Measurements from ENCODE around the gene TNFSF12. TPM values are rescaled to one million over a fixed set of nuclear protein-coding genes. Genes with fewer than 3 reads are reported as not detected.

TNFSF12 gene
- polyA plus RNA-seq, 2 of the 4 experiments (the other 2 are of a cell fraction): 9.9 to 11.9 TPM

GRCh38 chr17:7553356-7553755 lies 4.5 kb downstream of the TNFSF12 start (continued):
- no peak for TF ChIP-seq RFX5 (IDR thresholded peaks at IDR 0.05)

DNA sequence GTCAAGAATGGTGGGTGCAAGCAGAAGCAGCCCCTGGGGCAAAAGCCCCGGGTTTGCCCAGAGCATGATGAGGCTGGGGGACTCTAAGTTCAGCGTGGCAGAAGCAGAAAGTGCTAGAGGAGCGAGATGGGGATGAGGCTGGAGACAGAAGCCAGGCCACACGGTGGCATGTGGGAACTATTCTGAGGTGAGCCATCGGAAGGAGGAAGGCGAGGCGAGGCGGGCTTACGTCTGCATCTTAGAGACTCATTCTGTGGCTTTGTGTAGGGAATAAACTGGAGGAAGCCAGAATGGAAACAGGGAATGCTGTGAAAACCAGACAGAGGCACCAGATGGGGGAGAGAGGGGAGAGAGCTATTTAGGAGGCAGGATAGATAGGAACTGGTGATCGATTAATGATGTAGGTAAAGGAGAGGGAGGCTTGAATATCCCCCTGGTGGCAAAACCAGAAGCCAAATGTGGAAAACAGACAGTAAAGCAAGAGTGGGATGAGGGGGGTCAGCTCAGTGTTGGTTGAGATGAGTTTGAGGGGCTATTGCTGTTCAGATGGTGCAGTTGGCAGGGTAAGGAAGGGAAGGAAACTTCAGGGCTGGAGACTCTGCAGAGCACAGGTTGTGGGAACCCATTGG lies 6.6 kb downstream of the TNFSF12 start:
- H3K4me1 ChIP-seq: peaks cover 33% of the 10 kb centered on the region
- TF ChIP-seq HOXA7 (CRISPR knock-in tag; IDR thresholded peaks at IDR 0.05): no peak
- TF ChIP-seq ELK1 (IDR thresholded peaks at IDR 0.05; ENCODE audit: low read depth, low read length): no peak
- TF ChIP-seq HDAC2 (IDR thresholded peaks at IDR 0.05): no peak
- peak; percentile 16 for TF ChIP-seq MAFK (IDR thresholded peaks at IDR 0.05; ENCODE audit: partially characterized antibody)
- DNase-seq (ENCODE audit: low read depth in 1 of 2, low spot score in 1 of 2) (no peak), ATAC-seq (no peak), FAIRE-seq (no peak)
- POLR2A ChIA-PET: no interaction called here
- H3K4me3 ChIP-seq: no peak overlapping the region
- no peaks in the 10 kb centered on the region for H3K9me3 ChIP-seq
- CTCF ChIA-PET: interaction anchor here (1.4 to 11.3 kb wide), 3 partner anchors 30 to 40 kb away, joined by 3 to 232 read pairs (median 4); no protein-coding TSS in a partner anchor
- WGBS (ENCODE audit: missing lambda C conversion rate): 73% methylated on average over 10 of the region's 10 CpGs
- no peak overlapping the region for H3K27ac ChIP-seq
- no peak overlapping the region for H3K4me2 ChIP-seq

- FAIRE-seq (no peak), ATAC-seq (no peak), DNase-seq (ENCODE audit: low read depth in 1 of 2, low spot score in 1 of 2) (no peak)
- no peak for TF ChIP-seq MYC (IDR thresholded peaks at IDR 0.05; ENCODE audit: borderline replicate concordance, low read length)
- Histone ChIP-seq H3K4me2 (no peak overlapping the region), H3K27ac (no peak overlapping the region), H3K4me1 (peaks cover 33% of the 10 kb centered on the region), H3K4me3 (no peak overlapping the region), H3K9me3 (no peaks in the 10 kb centered on the region)
- 93% methylated on average over 12 of the region's 12 CpGs for WGBS (ENCODE audit: missing lambda C conversion rate)
- CTCF ChIA-PET: interaction anchor here (0.7 to 11.3 kb wide), 9 partner anchors 12 to 201 kb away, joined by 3 to 232 read pairs (median 4); partner anchors contain the start of genes TMEM95 and TNFSF12
- POLR2A ChIA-PET: interaction anchor here (1.1 kb wide), 1 partner anchor 130 kb away, joined by 3 read pairs; no protein-coding TSS in a partner anchor
Observed at GRCh38 chr17:7556627-7557026, 7.8 kb downstream of the TNFSF12 start.

- Histone ChIP-seq H3K4me1 (peaks cover 32% of the 10 kb centered on the region), H3K4me2 (no peak overlapping the region), H3K27ac (no peak overlapping the region), H3K4me3 (no peak overlapping the region), H3K9me3 (no peaks in the 10 kb centered on the region)
- TF ChIP-seq CHD2 (IDR thresholded peaks at IDR 0.05; ENCODE audit: low read length, partially characterized antibody) (no peak), POLR2A (IDR thresholded peaks at IDR 0.05; ENCODE audit: low read length) (no peak), RNF2 (IDR thresholded peaks at IDR 0.05; ENCODE audit: borderline replicate concordance, low read depth) (no peak), HEYL (CRISPR knock-in tag; IDR thresholded peaks at IDR 0.05) (no peak), HOXA7 (CRISPR knock-in tag; IDR thresholded peaks at IDR 0.05) (no peak)
- ChIA-PET CTCF (interaction anchor here (0.7 to 11.3 kb wide), 15 partner anchors 12 to 511 kb away, joined by 3 to 232 read pairs (median 4); partner anchors contain the start of genes SOX15, TMEM95 and TNFSF12), POLR2A (interaction anchor here (1.1 kb wide), 1 partner anchor 130 kb away, joined by 3 read pairs; no protein-coding TSS in a partner anchor)
- DNase-seq (ENCODE audit: low read depth in 1 of 2, low spot score in 1 of 2) (no peak), ATAC-seq (no peak), FAIRE-seq (no peak)
- WGBS (ENCODE audit: missing lambda C conversion rate): 86% methylated on average over 18 of the region's 19 CpGs
Observed at GRCh38 chr17:7557147-7557764, 8.4 kb downstream of the TNFSF12 start.

DNA sequence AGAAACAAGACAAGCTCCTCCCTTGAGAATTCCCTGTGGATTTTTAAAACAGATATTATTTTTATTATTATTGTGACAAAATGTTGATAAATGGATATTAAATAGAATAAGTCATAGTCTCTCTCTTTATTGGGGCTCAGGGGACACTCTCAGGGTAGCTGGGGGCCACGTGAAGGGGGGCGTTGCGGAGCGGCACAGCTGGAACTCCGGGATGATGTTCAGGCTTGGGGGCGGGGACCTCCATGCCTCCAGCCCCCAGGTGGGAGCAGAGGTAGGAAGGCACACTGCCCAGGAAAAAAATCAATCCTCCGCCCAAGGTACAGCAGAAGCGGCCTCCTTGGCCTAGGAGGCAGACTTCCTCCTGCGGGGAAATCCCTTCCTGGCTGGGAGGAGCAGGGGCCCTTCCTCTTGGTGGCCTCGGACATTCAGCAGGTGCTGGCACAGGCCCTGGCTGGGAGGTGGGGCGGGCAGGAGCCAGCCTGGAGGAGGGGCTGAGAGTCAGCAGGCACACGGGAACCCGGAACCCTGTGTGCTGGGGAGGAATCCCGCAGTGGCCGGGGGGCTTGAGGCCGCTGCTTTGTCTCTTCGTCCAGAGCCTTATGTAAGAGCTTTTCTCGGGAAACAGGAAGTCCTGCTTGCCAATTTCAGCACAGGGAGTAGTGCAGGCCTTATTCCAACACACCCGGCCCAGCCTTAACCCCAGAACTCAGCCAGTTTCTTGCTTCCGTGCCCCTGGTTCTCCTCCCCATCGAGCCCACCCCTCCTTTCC lies 9.1 kb downstream of the TNFSF12 start:
- 54% methylated on average over 21 of the region's 21 CpGs for WGBS (ENCODE audit: missing lambda C conversion rate)
- peak overlapping the region; percentile 41 to 74; a peak in 5 of 6 replicates for H3K27ac ChIP-seq
- peaks cover 36% of the 10 kb centered on the region for H3K4me1 ChIP-seq
- H3K9me3 ChIP-seq: no peaks in the 10 kb centered on the region
- ATAC-seq: no peak
- ChIA-PET POLR2A (no interaction called here), CTCF (interaction anchor here (0.8 to 11.3 kb wide), 13 partner anchors 12 to 512 kb away, joined by 3 to 232 read pairs (median 4); partner anchors contain the start of genes SOX15, TMEM95 and TNFSF12)
- peak in 1 of 2 experiments; percentile 50 for DNase-seq (ENCODE audit: low read depth in 1 of 2, low spot score in 1 of 2)
- H3K4me2 ChIP-seq: peak overlapping the region; percentile 57
- H3K4me3 ChIP-seq: no peak overlapping the region
- FAIRE-seq: no peak
- TF ChIP-seq HEYL (CRISPR knock-in tag; IDR thresholded peaks at IDR 0.05) (no peak), RFX5 (IDR thresholded peaks at IDR 0.05) (no peak), FOSL2 (IDR thresholded peaks at IDR 0.05) (no peak), FOSL2 (CRISPR knock-in tag; IDR thresholded peaks at IDR 0.05) (no peak), NPAS2 (CRISPR knock-in tag; IDR thresholded peaks at IDR 0.05; ENCODE audit: borderline replicate concordance) (no peak), CHD4 (IDR thresholded peaks at IDR 0.05; ENCODE audit: borderline replicate concordance) (no peak), CBX2 (IDR thresholded peaks at IDR 0.05; ENCODE audit: borderline replicate concordance, low read depth) (no peak), HOXB13 (CRISPR knock-in tag; IDR thresholded peaks at IDR 0.05; ENCODE audit: low read depth) (no peak), KDM5A (IDR thresholded peaks at IDR 0.05) (no peak), JUN (IDR thresholded peaks at IDR 0.05) (no peak), ELK1 (IDR thresholded peaks at IDR 0.05; ENCODE audit: low read depth, low read length) (no peak)
- TF ChIP-seq, protein P1, sequence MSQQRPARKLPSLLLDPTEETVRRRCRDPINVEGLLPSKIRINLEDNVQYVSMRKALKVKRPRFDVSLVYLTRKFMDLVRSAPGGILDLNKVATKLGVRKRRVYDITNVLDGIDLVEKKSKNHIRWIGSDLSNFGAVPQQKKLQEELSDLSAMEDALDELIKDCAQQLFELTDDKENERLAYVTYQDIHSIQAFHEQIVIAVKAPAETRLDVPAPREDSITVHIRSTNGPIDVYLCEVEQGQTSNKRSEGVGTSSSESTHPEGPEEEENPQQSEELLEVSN (IDR thresholded peaks at IDR 0.05; ENCODE audit: borderline replicate concordance, low read depth): no peak
- TF ChIP-seq, protein P2, sequence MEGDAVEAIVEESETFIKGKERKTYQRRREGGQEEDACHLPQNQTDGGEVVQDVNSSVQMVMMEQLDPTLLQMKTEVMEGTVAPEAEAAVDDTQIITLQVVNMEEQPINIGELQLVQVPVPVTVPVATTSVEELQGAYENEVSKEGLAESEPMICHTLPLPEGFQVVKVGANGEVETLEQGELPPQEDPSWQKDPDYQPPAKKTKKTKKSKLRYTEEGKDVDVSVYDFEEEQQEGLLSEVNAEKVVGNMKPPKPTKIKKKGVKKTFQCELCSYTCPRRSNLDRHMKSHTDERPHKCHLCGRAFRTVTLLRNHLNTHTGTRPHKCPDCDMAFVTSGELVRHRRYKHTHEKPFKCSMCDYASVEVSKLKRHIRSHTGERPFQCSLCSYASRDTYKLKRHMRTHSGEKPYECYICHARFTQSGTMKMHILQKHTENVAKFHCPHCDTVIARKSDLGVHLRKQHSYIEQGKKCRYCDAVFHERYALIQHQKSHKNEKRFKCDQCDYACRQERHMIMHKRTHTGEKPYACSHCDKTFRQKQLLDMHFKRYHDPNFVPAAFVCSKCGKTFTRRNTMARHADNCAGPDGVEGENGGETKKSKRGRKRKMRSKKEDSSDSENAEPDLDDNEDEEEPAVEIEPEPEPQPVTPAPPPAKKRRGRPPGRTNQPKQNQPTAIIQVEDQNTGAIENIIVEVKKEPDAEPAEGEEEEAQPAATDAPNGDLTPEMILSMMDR (IDR thresholded peaks at IDR 0.05): no peak

Data from A549 (cell line).